HG02610 (cell line): ENCODE data around the gene MACF1.
"Not testable (repeated sequence)": the region's sequence is repeated elsewhere in the genome, so short reads cannot be mapped to it uniquely, and the experiment has no call there.

ENCODE experiments used
- ATAC-seq: cut with Tn5 transposase; IDR thresholded peaks from one replicate; pipeline ENCODE4 v1.9.1; 2021; ENCODE audit warnings: mild to moderate bottlenecking, moderate library complexity; ENCODE audit not compliant: unreplicated experiment

Gene MACF1

GRCh38 chr1:39204441-39205081, at the start of gene MACF1:
Gene MACF1, plus strand, starts transcription at chr1:39204695. Its CDS starts 328 bp downstream, at chr1:39205023.
- ATAC-seq: peak; percentile 31

GRCh38 chr1:39157304-39157703, 47.2 kb upstream of the MACF1 start:
- ATAC-seq: no peak

- ATAC-seq: no peak
Observed at GRCh38 chr1:39158327-39159086, 46.0 kb upstream of the MACF1 start.

GRCh38 chr1:39159224-39160036, 45.1 kb upstream of the MACF1 start:
- no peak for ATAC-seq

GRCh38 chr1:39160703-39161102, 43.8 kb upstream of the MACF1 start:
- ATAC-seq: no peak

GRCh38 chr1:39161811-39162210, 42.7 kb upstream of the MACF1 start:
- not testable (repeated sequence) for ATAC-seq

GRCh38 chr1:39163469-39163868, 41.0 kb upstream of the MACF1 start:
- ATAC-seq: no peak

- ATAC-seq: no peak
Observed at GRCh38 chr1:39164256-39164655, 40.2 kb upstream of the MACF1 start.

- no peak for ATAC-seq
Observed at GRCh38 chr1:39165049-39165448, 39.4 kb upstream of the MACF1 start.

- ATAC-seq: no peak
Observed at GRCh38 chr1:39165488-39165887, 39.0 kb upstream of the MACF1 start.

GRCh38 chr1:39167632-39168209, 36.8 kb upstream of the MACF1 start:
- no peak for ATAC-seq

- no peak for ATAC-seq
Observed at GRCh38 chr1:39168301-39169080, 36.0 kb upstream of the MACF1 start.

- no peak for ATAC-seq
Observed at GRCh38 chr1:39170731-39171667, 33.5 kb upstream of the MACF1 start.

GRCh38 chr1:39173119-39173994, 31.1 kb upstream of the MACF1 start:
- no peak for ATAC-seq

GRCh38 chr1:39173995-39174380, 30.5 kb upstream of the MACF1 start:
- no peak for ATAC-seq

- ATAC-seq: no peak
Observed at GRCh38 chr1:39174390-39175081, 30.0 kb upstream of the MACF1 start.

- ATAC-seq: no peak
Observed at GRCh38 chr1:39177706-39178105, 26.8 kb upstream of the MACF1 start.
